ENCODE measurements around the gene CAMTA1. TPM values are rescaled to one million over a fixed set of nuclear protein-coding genes. Genes with fewer than 3 reads are reported as not detected.
A peak's percentile ranks its signal among the peaks of the same experiment; 100 is the strongest.

CAMTA1 gene
- total RNA-seq, 2 experiments from 2014 or later: 43.9 to 73.3 TPM

- no peak for DNase-seq (ENCODE audit: low spot score)
- intact Hi-C loops (cut with micrococcal nuclease; ENCODE audit: unreplicated experiment): loop anchor here (5.0 kb wide), 2 partner anchors 55 to 80 kb away; partner anchors contain the start of gene DNAJC11
- CTCF ChIA-PET (ENCODE audit: unreplicated experiment): no interaction called here
- no peaks in the 10 kb centered on the region; the same call in 1 of the 2 replicates for H3K9me3 ChIP-seq (ENCODE audit: low read length)
- no peaks in the 10 kb centered on the region for H3K9me2 ChIP-seq (ENCODE audit: insufficient read depth, low read length)
- peaks cover 27% of the 10 kb centered on the region; the same call in 1 of the 2 replicates for H3K79me2 ChIP-seq (ENCODE audit: insufficient read depth, low read depth, low read length)
- H3K4me1 ChIP-seq (ENCODE audit: insufficient read depth, low read length, poor library complexity, severe bottlenecking): peaks cover 36% of the 10 kb centered on the region
- H4K20me1 ChIP-seq (ENCODE audit: insufficient read depth, low read length): 0 out of 2 replicates have a peak, but pooled peaks cover 7% of the 10 kb centered on the region
- no peak overlapping the region for H3K4me2 ChIP-seq (ENCODE audit: low read length)
- BruUV-seq (replicated peaks): no TSS peak
- TF ChIP-seq EZH2phosphoT487 (IDR thresholded peaks at IDR 0.05; ENCODE audit: borderline replicate concordance, low read depth, low read length): no peak
- TF ChIP-seq, protein P1, sequence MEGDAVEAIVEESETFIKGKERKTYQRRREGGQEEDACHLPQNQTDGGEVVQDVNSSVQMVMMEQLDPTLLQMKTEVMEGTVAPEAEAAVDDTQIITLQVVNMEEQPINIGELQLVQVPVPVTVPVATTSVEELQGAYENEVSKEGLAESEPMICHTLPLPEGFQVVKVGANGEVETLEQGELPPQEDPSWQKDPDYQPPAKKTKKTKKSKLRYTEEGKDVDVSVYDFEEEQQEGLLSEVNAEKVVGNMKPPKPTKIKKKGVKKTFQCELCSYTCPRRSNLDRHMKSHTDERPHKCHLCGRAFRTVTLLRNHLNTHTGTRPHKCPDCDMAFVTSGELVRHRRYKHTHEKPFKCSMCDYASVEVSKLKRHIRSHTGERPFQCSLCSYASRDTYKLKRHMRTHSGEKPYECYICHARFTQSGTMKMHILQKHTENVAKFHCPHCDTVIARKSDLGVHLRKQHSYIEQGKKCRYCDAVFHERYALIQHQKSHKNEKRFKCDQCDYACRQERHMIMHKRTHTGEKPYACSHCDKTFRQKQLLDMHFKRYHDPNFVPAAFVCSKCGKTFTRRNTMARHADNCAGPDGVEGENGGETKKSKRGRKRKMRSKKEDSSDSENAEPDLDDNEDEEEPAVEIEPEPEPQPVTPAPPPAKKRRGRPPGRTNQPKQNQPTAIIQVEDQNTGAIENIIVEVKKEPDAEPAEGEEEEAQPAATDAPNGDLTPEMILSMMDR (conservative IDR thresholded peaks at IDR 0.05; ENCODE audit: low read length): no peak
- no peaks in the 10 kb centered on the region for H3K36me3 ChIP-seq (ENCODE audit: insufficient read depth, low read length)
- H3K27ac ChIP-seq (ENCODE audit: low read depth, low read length, poor library complexity, severe bottlenecking): no peak overlapping the region
- no peak overlapping the region for H2AFZ ChIP-seq (ENCODE audit: low read length)
- POLR2A ChIA-PET: interaction anchor here (1.1 kb wide), 1 partner anchor 9 kb away, joined by 3 read pairs; no protein-coding TSS in a partner anchor
- H3K4me3 ChIP-seq (ENCODE audit: low read depth, low read length, poor library complexity, severe bottlenecking): no peak overlapping the region
Measured at GRCh38 chr1:6782151-6782550, 3.1 kb upstream of the CAMTA1 start.

DNA sequence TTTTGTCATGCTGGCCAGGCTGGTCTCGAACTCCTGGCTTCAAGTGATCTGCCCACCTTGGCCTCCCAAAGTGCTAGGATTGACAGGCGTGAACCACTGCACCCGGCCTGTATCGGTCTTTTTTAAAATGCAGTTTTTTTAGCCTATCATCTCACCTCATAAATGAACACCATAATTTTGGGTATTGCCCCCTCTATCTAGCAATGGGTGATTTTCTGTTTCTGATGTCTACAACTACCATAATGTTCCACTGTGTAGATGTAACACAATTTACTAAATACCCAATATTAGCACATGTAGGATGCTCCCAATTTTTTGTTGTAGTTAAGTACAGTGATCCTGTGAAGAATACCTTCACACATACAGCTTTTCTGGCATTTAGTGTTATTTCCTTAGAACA, 2.0 kb upstream of the CAMTA1 start:
- no peak overlapping the region; the same call in 1 of the 2 replicates for H2AFZ ChIP-seq (ENCODE audit: low read length)
- H3K9me3 ChIP-seq (ENCODE audit: low read length): no peaks in the 10 kb centered on the region; the same call in 1 of the 2 replicates
- peak overlapping the region; percentile 96 for H3K4me3 ChIP-seq (ENCODE audit: low read depth, low read length, poor library complexity, severe bottlenecking)

More for the DNA sequence above, 2.0 kb upstream of the CAMTA1 start:
- BruUV-seq (replicated peaks): no TSS peak
- CTCF ChIA-PET (ENCODE audit: unreplicated experiment): no interaction called here
- H3K4me1 ChIP-seq (ENCODE audit: insufficient read depth, low read length, poor library complexity, severe bottlenecking): peaks cover 30% of the 10 kb centered on the region
- 0 out of 2 replicates have a peak, but pooled peaks cover 7% of the 10 kb centered on the region for H4K20me1 ChIP-seq (ENCODE audit: insufficient read depth, low read length)
- no peaks in the 10 kb centered on the region for H3K36me3 ChIP-seq (ENCODE audit: insufficient read depth, low read length)
- TF ChIP-seq EZH2phosphoT487 (IDR thresholded peaks at IDR 0.05; ENCODE audit: borderline replicate concordance, low read depth, low read length): no peak
- TF ChIP-seq, protein P1 (conservative IDR thresholded peaks at IDR 0.05; ENCODE audit: low read length): peak; percentile 39; the same call in 1 of the 2 replicates
- H3K9me2 ChIP-seq (ENCODE audit: insufficient read depth, low read length): no peaks in the 10 kb centered on the region
- DNase-seq (ENCODE audit: low spot score): peak; percentile 38
- POLR2A ChIA-PET: interaction anchor here (1.1 kb wide), 1 partner anchor 10 kb away, joined by 3 read pairs; no protein-coding TSS in a partner anchor
- peaks cover 34% of the 10 kb centered on the region; the same call in 1 of the 2 replicates for H3K79me2 ChIP-seq (ENCODE audit: insufficient read depth, low read depth, low read length)
- H3K4me2 ChIP-seq (ENCODE audit: low read length): peak overlapping the region; percentile 99
- H3K27ac ChIP-seq (ENCODE audit: low read depth, low read length, poor library complexity, severe bottlenecking): no peak overlapping the region
- intact Hi-C loops (cut with micrococcal nuclease; ENCODE audit: unreplicated experiment): loop anchor here (5.0 kb wide), 2 partner anchors 56 to 81 kb away; partner anchors contain the start of gene DNAJC11
